PFSK-1 (cell line): ENCODE data around the gene MUC2.

Experiments
- POLR2AphosphoS5 ChIP-seq: IDR thresholded peaks from 2 replicates; pipeline ENCODE4 v1.6.1; 2012; ENCODE audit warnings: low read depth, mild to moderate bottlenecking, control low read depth, low read length, moderate library complexity
- REST ChIP-seq, 2 experiments: IDR thresholded peaks; 2 replicates each; pipeline versions ENCODE4 v1.6.1 to v1.8.0; 2011 to 2012; ENCODE audit warnings: low read depth in 2 of 2, low read length in 2 of 2, control low read depth in 1 of 2, inconsistent platforms in 1 of 2, mild to moderate bottlenecking in 1 of 2, moderate library complexity in 1 of 2; ENCODE audit not compliant: insufficient read depth in 1 of 2
- SIN3A ChIP-seq: IDR thresholded peaks from 2 replicates; pipeline ENCODE4 v1.6.1; 2012; ENCODE audit warnings: mild to moderate bottlenecking, low read length, moderate library complexity, borderline replicate concordance; ENCODE audit not compliant: insufficient read depth
- TAF1 ChIP-seq: IDR thresholded peaks from 2 replicates; pipeline ENCODE4 v1.6.1; 2012; ENCODE audit warnings: low read length, control low read depth, borderline replicate concordance; ENCODE audit not compliant: insufficient read depth

- TF ChIP-seq POLR2AphosphoS5 (no peak), REST (IDR thresholded peaks at IDR 0.05; ENCODE audit: insufficient read depth in 1 of 2, low read depth in 2 of 2, low read length in 2 of 2) (no peak), TAF1 (no peak), SIN3A (no peak)
Measured at GRCh38 chr11:1060852-1061616, 13.6 kb upstream of the MUC2 start.
